ENCODE measurements around the gene POP4. TPM values are rescaled to one million over a fixed set of nuclear protein-coding genes. Genes with fewer than 3 reads are reported as not detected.

Gene POP4
- total and polyA plus RNA-seq, 2 experiments from 2014 or later, result 68.9 to 91.8 TPM

DNA sequence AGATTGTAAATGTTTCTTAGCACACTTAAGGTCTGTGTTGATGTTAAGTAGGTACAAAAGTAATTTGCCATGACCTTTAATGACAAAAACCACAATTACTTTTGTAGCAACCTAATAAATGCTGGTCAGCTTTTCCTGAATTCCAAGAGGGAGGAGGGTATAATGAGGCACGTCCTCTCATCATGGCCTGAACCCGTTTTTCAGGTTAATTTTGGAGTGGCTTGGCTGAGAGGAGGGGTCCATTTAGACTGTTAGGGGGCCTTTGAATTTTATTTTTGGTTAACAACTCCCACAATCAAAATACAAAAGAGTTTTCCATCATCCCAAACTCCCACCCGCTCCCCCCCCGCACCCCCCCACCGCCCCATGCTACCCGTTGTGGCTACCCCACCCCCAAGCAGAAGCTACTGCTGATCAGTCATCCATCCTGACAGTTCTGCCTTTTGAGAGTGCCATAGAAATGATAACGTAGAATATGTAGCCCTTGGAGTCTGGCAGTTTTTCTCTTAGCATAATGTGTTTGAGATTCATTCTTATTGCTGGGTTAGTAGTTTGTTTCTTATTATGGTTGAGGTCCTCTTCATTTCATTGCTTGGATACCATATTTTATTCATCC is 44.8 kb downstream of the POP4 start:
- WGBS (ENCODE audit: low lambda C conversion rate, missing lambda C conversion rate), result 66% methylated on average over 3 of the region's 7 CpGs
- Histone ChIP-seq H3K27me3 (peaks cover 9% of the 10 kb centered on the region), H2AFZ (no peak overlapping the region), H3K9me3 (ENCODE audit: low read depth) (no peaks in the 10 kb centered on the region), H3K4me1 (ENCODE audit: insufficient read depth) (no peaks in the 10 kb centered on the region), H4K20me1 (ENCODE audit: insufficient read depth, poor library complexity, severe bottlenecking) (no peaks in the 10 kb centered on the region), H3K9me2 (replicated peaks; ENCODE audit: insufficient read depth) (no peaks in the 10 kb centered on the region), H3K36me3 (replicated peaks; ENCODE audit: insufficient read depth, low read depth) (no peaks in the 10 kb centered on the region), H3K79me2 (no peaks in the 10 kb centered on the region), H3K4me3 (no peak overlapping the region), H3K27ac (no peak overlapping the region), H3K4me2 (no peak overlapping the region)
- no peak for TF ChIP-seq EZH2 (IDR thresholded peaks at IDR 0.05; ENCODE audit: borderline replicate concordance)
- TF ChIP-seq EZH2phosphoT487 (IDR thresholded peaks at IDR 0.05; ENCODE audit: low read depth, severe bottlenecking, unreplicated experiment), result no peak
- TF ChIP-seq, protein P1, sequence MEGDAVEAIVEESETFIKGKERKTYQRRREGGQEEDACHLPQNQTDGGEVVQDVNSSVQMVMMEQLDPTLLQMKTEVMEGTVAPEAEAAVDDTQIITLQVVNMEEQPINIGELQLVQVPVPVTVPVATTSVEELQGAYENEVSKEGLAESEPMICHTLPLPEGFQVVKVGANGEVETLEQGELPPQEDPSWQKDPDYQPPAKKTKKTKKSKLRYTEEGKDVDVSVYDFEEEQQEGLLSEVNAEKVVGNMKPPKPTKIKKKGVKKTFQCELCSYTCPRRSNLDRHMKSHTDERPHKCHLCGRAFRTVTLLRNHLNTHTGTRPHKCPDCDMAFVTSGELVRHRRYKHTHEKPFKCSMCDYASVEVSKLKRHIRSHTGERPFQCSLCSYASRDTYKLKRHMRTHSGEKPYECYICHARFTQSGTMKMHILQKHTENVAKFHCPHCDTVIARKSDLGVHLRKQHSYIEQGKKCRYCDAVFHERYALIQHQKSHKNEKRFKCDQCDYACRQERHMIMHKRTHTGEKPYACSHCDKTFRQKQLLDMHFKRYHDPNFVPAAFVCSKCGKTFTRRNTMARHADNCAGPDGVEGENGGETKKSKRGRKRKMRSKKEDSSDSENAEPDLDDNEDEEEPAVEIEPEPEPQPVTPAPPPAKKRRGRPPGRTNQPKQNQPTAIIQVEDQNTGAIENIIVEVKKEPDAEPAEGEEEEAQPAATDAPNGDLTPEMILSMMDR (IDR thresholded peaks at IDR 0.05; ENCODE audit: poor library complexity), result no peak
- DNase-seq (ENCODE audit: low spot score), result no peak

DNA sequence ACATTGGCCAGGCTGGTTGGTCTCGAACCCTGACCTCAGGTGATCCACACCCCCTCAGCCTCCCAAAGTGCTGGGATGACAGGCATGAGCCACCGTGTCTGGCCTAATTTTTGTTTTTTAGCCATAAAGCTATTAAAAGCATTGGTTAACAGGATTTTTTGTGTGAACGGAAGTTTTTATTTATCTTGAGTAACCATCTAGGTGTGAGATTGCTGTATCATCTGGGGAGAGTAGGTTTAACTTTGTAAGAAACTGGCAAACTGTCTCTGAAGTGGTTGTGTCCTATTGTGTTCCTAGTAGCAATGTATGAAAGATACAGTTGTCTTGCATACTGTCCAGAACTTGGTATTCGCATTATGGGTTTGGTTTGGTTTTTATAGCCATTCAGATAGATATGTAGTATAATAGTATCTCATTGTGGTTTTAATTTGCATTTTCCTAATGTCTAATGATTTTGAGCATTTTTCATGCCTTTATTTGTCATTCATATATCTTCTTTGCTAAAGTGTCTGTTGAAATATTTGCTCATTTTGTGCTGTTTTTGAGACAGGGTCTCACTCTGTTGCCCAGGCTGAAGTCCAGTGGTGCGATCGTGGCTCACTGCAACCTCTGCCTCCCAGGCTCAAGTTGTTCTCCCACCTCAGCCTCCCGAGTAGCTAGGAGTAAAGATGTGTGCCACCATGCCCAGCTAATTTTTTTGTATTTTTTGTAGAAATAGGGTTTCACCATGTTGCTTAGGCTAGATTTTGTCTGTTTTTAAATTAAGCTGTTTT is 45.7 kb downstream of the POP4 start:
- Histone ChIP-seq H3K27ac (no peak overlapping the region), H3K27me3 (peaks cover 9% of the 10 kb centered on the region), H2AFZ (no peak overlapping the region), H3K79me2 (no peaks in the 10 kb centered on the region), H3K4me2 (no peak overlapping the region), H3K9me2 (replicated peaks; ENCODE audit: insufficient read depth) (no peaks in the 10 kb centered on the region), H4K20me1 (ENCODE audit: insufficient read depth, poor library complexity, severe bottlenecking) (no peaks in the 10 kb centered on the region), H3K36me3 (replicated peaks; ENCODE audit: insufficient read depth, low read depth) (no peaks in the 10 kb centered on the region), H3K4me3 (no peak overlapping the region), H3K9me3 (ENCODE audit: low read depth) (no peaks in the 10 kb centered on the region), H3K4me1 (ENCODE audit: insufficient read depth) (no peaks in the 10 kb centered on the region)
- WGBS (ENCODE audit: low lambda C conversion rate, missing lambda C conversion rate), result 90% methylated on average over 7 of the region's 7 CpGs
- no peak for DNase-seq (ENCODE audit: low spot score)
- TF ChIP-seq EZH2 (IDR thresholded peaks at IDR 0.05; ENCODE audit: borderline replicate concordance), result no peak
- TF ChIP-seq, protein P1 (IDR thresholded peaks at IDR 0.05; ENCODE audit: poor library complexity), result no peak
- TF ChIP-seq EZH2phosphoT487 (IDR thresholded peaks at IDR 0.05; ENCODE audit: low read depth, severe bottlenecking, unreplicated experiment), result no peak

- Histone ChIP-seq H4K20me1 (ENCODE audit: insufficient read depth, poor library complexity, severe bottlenecking) (no peaks in the 10 kb centered on the region), H3K4me2 (no peak overlapping the region), H2AFZ (no peak overlapping the region), H3K9me3 (ENCODE audit: low read depth) (no peaks in the 10 kb centered on the region), H3K79me2 (no peaks in the 10 kb centered on the region), H3K36me3 (replicated peaks; ENCODE audit: insufficient read depth, low read depth) (no peaks in the 10 kb centered on the region), H3K9me2 (replicated peaks; ENCODE audit: insufficient read depth) (no peaks in the 10 kb centered on the region), H3K27me3 (peaks cover 9% of the 10 kb centered on the region), H3K27ac (no peak overlapping the region), H3K4me3 (no peak overlapping the region), H3K4me1 (ENCODE audit: insufficient read depth) (no peaks in the 10 kb centered on the region)
- DNase-seq (ENCODE audit: low spot score), result no peak
- 93% methylated on average over 5 of the region's 5 CpGs for WGBS (ENCODE audit: low lambda C conversion rate, missing lambda C conversion rate)
- TF ChIP-seq, protein P1 (IDR thresholded peaks at IDR 0.05; ENCODE audit: poor library complexity), result no peak
- TF ChIP-seq EZH2 (IDR thresholded peaks at IDR 0.05; ENCODE audit: borderline replicate concordance) (no peak), EZH2phosphoT487 (IDR thresholded peaks at IDR 0.05; ENCODE audit: low read depth, severe bottlenecking, unreplicated experiment) (no peak)
These were observed 47.3 kb downstream of the POP4 start for GRCh38 chr19:29653398-29653797.

Data from hepatocyte (in vitro differentiated cells).